Neural cell (in vitro differentiated cells): ENCODE data around the gene NF2.

ENCODE experiments used
- CTCF ChIP-seq: fragments of 450-650 bp; IDR thresholded peaks from 2 replicates; pipeline ENCODE4 v1.5.1; 2014; ENCODE audit warnings: antibody characterized with exemption, mild to moderate bottlenecking, moderate library complexity; ENCODE audit not compliant: poor library complexity, severe bottlenecking
- EP300 ChIP-seq: fragments of 450-650 bp; conservative IDR thresholded peaks from 2 replicates; pipeline ENCODE4 v1.6.1; 2014; ENCODE audit warnings: antibody characterized with exemption, mild to moderate bottlenecking, moderate library complexity; ENCODE audit not compliant: poor library complexity, severe bottlenecking
- EZH2 ChIP-seq: fragments of 200-600, 300-800 bp; shearing (Covaris generic), sonication (generic); IDR thresholded peaks from 2 replicates; pipeline ENCODE4 v1.6.1; 2014; ENCODE audit warnings: antibody characterized with exemption, low read length, borderline replicate concordance, mild to moderate bottlenecking; ENCODE audit not compliant: insufficient read depth, poor library complexity, severe bottlenecking
- MXI1 ChIP-seq: fragments of 450-650 bp; conservative IDR thresholded peaks from 2 replicates; pipeline ENCODE4 v1.6.1; 2014; ENCODE audit warnings: antibody characterized with exemption, mild to moderate bottlenecking; ENCODE audit not compliant: poor library complexity, severe bottlenecking
- POLR2AphosphoS5 ChIP-seq: IDR thresholded peaks from 2 replicates; pipeline ENCODE4 v1.6.1; 2012
- RAD21 ChIP-seq: fragments of 450-650 bp; conservative IDR thresholded peaks from 2 replicates; pipeline ENCODE4 v1.6.1; 2014; ENCODE audit warnings: antibody characterized with exemption, mild to moderate bottlenecking, moderate library complexity
- REST ChIP-seq: IDR thresholded peaks from 2 replicates; pipeline ENCODE4 v1.6.1; 2012; ENCODE audit warnings: borderline replicate concordance
- SMC3 ChIP-seq: fragments of 450-650 bp; conservative IDR thresholded peaks from 2 replicates; pipeline ENCODE4 v1.6.1; 2014; ENCODE audit warnings: antibody characterized with exemption, mild to moderate bottlenecking, moderate library complexity; ENCODE audit not compliant: poor library complexity
- TAF1 ChIP-seq: IDR thresholded peaks from 2 replicates; pipeline ENCODE4 v1.6.1; 2012; ENCODE audit warnings: low read depth

DNA sequence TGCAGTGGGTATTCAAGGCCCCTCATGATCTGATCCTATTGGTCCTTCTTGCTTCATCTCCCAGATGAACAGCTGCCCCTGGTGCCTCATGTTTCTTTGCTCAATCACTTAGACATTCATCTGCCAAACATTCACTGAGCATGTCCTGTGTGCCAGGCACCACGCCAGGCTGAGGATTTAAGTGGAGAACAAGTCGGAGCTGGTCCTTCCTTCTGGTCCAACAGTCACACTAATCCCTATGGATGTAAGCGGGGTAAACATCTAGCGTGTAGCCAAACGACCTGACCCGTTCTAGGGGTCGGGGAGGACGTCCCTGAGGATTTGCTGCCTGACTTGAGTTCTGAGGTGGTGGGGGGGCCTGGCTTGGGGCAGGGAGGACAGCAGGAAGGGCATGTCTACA, 141.5 kb downstream of the NF2 start:
- no peak for TF ChIP-seq REST
- TF ChIP-seq POLR2AphosphoS5: no peak
- no peak for TF ChIP-seq CTCF
- no peak for TF ChIP-seq TAF1
- no peak for TF ChIP-seq EP300
- TF ChIP-seq EZH2: no peak
- TF ChIP-seq RAD21: no peak
- TF ChIP-seq MXI1: no peak
- no peak for TF ChIP-seq SMC3
